GM13977 (cell line): ENCODE data around the gene CCL20.

Source experiments
- DNase-seq: peaks from one replicate; pipeline ENCODE4 v3.0.0; 2012; ENCODE audit warnings: low spot score
- CTCF ChIP-seq: IDR thresholded peaks from 2 replicates; pipeline ENCODE4 v1.5.1; 2012; ENCODE audit warnings: mild to moderate bottlenecking, control low read depth; ENCODE audit not compliant: insufficient read depth; ENCODE audit errors: extremely low read depth, missing control alignments
- in situ Hi-C: fragments of 300-500 bp; cut with MboI; formaldehyde crosslinking; loops from one replicate; pipeline ENCODE4 v1.12.0; 2022; ENCODE audit warnings: low sequenced_read_pairs, low pct_unique_long_range_greater_than_20kb, mixed read lengths, inconsistent platforms; ENCODE audit not compliant: unreplicated experiment

Gene CCL20

GRCh38 chr2:227802882-227803281, 10.8 kb upstream of the CCL20 start:
- TF ChIP-seq CTCF = no peak
- DNase-seq = no peak
- in situ Hi-C loops = no loop called here

GRCh38 chr2:227804975-227805374, 8.7 kb upstream of the CCL20 start:
- in situ Hi-C loops = no loop called here

GRCh38 chr2:227805578-227805977, 8.1 kb upstream of the CCL20 start:
- TF ChIP-seq CTCF = no peak
- no peak for DNase-seq

More at GRCh38 chr2:227804975-227805374, 8.7 kb upstream of the CCL20 start:
- TF ChIP-seq CTCF = no peak
- no peak for DNase-seq

GRCh38 chr2:227808936-227809335, 4.7 kb upstream of the CCL20 start:
- in situ Hi-C loops = no loop called here
- no peak for DNase-seq
- no peak for TF ChIP-seq CTCF

More at GRCh38 chr2:227805578-227805977, 8.1 kb upstream of the CCL20 start:
- in situ Hi-C loops = no loop called here

GRCh38 chr2:227812001-227812400, 1.6 kb upstream of the CCL20 start:
- no peak for DNase-seq
- in situ Hi-C loops = no loop called here
- no peak for TF ChIP-seq CTCF

GRCh38 chr2:227813229-227813561, 447 bp upstream of the CCL20 start:
- no peak for DNase-seq
- in situ Hi-C loops = no loop called here
- no peak for TF ChIP-seq CTCF

- no peak for TF ChIP-seq CTCF
- in situ Hi-C loops = no loop called here
These were observed 1.4 kb downstream of the CCL20 start for GRCh38 chr2:227815066-227815465.

More at GRCh38 chr2:227815066-227815465, 1.4 kb downstream of the CCL20 start:
- no peak for DNase-seq
